ENCODE data around the gene GXYLT2. TPM values are rescaled to one million over a fixed set of nuclear protein-coding genes. Genes with fewer than 3 reads are reported as not detected.
"Not testable (repeated sequence)": the region's sequence is repeated elsewhere in the genome, so short reads cannot be mapped to it uniquely, and the experiment has no call there.

GXYLT2 gene
- polyA plus RNA-seq, 3 donors = 13.9 to 19.2 (median 14.7) TPM

GRCh38 chr3:72916250-72916649, 28.4 kb downstream of the GXYLT2 start:
- DNase-seq (ENCODE audit: extremely low read depth in 1 of 11, low read depth in 9 of 11, low spot score in 4 of 11) = no peak

DNA sequence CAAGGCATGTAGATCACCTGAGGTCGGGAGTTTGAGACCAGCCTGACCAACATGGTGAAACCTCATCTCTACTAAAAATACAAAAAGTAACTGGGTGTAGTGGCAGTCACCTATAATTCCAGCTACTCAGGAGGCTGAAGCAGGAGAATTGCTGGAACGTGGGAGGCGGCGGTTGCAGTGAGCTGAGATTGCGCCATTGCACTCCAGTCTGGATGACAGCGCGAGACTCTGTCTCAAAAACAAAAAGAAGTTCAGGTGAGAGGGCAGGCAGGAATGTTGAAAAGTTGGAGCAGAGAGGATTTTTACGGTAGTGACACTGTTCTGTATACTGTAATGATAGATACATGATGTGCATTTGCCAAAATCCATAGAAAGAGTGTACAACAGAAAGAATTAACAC, 31.7 kb downstream of the GXYLT2 start:
- no peak for DNase-seq (ENCODE audit: extremely low read depth in 1 of 11, low read depth in 9 of 11, low spot score in 4 of 11)

- DNase-seq (ENCODE audit: extremely low read depth in 1 of 11, low read depth in 9 of 11, low spot score in 4 of 11) = no peak
Measured at GRCh38 chr3:72924055-72924454, 36.2 kb downstream of the GXYLT2 start.

GRCh38 chr3:72928781-72929735, 41.2 kb downstream of the GXYLT2 start:
- not testable (repeated sequence) for DNase-seq (ENCODE audit: extremely low read depth in 1 of 11, low read depth in 9 of 11, low spot score in 4 of 11)

GRCh38 chr3:72930754-72931153, 42.9 kb downstream of the GXYLT2 start:
- no peak for DNase-seq (ENCODE audit: extremely low read depth in 1 of 11, low read depth in 9 of 11, low spot score in 4 of 11)

GRCh38 chr3:72932416-72932815, 44.6 kb downstream of the GXYLT2 start:
- no peak for DNase-seq (ENCODE audit: extremely low read depth in 1 of 11, low read depth in 9 of 11, low spot score in 4 of 11)

GRCh38 chr3:72938471-72939265, 50.8 kb downstream of the GXYLT2 start:
- DNase-seq (ENCODE audit: extremely low read depth in 1 of 11, low read depth in 9 of 11, low spot score in 4 of 11) = peak; percentile 16 to 50 (median 28)

DNA sequence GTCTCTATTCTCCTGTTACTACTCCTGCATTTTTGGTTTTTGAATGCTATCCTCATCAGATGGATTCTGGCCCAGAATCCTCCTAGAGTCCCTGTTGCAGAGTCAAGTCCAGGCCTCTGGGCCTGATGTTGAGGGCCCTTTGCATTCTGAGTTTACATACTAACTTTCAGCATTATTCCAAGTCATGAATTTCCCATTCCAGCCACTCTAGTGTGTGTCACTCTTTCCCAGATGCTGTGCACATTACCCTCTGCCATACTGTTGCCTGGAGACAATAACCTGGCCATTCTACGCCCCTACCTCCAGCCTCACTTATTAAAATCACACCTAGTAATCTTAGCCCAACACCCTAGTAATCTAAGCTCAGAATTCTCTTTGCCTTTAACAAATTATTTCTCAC, 53.4 kb downstream of the GXYLT2 start:
- DNase-seq (ENCODE audit: extremely low read depth in 1 of 11, low read depth in 9 of 11, low spot score in 4 of 11) = no peak

DNA sequence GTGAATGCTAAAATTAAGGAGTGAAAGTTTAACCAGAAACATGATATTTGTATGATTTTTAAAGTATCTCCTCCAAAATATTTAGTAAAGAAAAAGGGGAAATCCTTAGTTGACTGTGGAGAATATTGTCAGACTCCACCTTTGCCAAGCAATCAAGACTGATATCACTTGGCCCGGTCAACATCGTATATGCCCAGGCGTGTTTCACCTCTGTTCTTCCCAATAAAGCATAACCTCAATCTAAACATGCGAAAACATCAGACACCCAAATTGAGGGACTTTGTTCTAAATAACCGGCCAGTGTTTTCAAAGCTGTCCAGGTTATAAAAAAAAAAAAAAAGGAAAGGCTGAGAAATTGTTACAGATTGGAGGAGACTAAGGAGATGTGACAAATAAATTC, 54.6 kb downstream of the GXYLT2 start:
- no peak for DNase-seq (ENCODE audit: extremely low read depth in 1 of 11, low read depth in 9 of 11, low spot score in 4 of 11)

DNA sequence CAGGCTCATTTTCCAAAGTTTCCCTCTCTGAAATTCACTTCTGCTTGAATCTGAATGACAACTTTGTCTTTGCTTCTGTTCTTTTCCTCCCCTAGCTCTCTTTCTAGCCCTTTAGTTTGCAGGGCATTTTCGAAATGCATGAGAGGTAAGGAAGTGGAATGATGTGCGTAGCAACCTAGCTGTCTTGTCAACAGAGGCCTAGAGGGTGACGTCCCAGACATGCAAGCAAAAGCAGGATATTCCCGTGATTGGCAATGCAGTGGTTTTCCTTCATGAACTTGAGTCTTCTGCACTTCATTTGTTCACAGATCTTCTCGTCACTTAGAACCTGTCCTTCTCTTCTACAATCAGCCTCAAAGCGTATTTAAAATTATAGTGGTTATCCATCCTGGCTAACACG, 56.9 kb downstream of the GXYLT2 start:
- DNase-seq (ENCODE audit: extremely low read depth in 1 of 11, low read depth in 9 of 11, low spot score in 4 of 11) = no peak

GRCh38 chr3:72947715-72948490, 60.1 kb downstream of the GXYLT2 start:
- no peak for DNase-seq (ENCODE audit: extremely low read depth in 1 of 11, low read depth in 9 of 11, low spot score in 4 of 11)

DNA sequence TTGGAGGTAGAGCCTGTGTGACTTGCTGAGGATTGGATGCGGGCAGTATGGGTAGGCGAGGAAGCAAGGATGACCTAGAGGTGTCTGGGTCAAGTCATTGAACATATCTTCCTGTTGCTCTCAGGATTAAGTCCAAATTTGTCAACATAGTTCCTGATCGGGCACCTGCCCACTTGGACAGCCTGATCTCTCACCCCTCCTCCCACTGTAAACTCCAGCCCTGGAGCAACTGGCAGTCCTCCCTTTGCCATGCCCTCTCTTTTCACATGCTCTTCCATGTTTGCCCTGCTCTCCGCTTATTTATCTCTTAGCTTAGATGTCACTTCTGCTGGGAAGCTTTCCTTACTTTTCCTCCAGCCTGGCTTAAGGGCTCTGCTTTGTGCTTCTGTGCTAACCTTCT, 61.2 kb downstream of the GXYLT2 start:
- no peak for DNase-seq (ENCODE audit: extremely low read depth in 1 of 11, low read depth in 9 of 11, low spot score in 4 of 11)

- DNase-seq (ENCODE audit: extremely low read depth in 1 of 11, low read depth in 9 of 11, low spot score in 4 of 11) = no peak
Measured at GRCh38 chr3:72950372-72950771, 62.5 kb downstream of the GXYLT2 start.

GRCh38 chr3:72950801-72951200, 63.0 kb downstream of the GXYLT2 start:
- DNase-seq (ENCODE audit: extremely low read depth in 1 of 11, low read depth in 9 of 11, low spot score in 4 of 11) = no peak

GRCh38 chr3:72951259-72951722, 63.4 kb downstream of the GXYLT2 start:
- DNase-seq (ENCODE audit: extremely low read depth in 1 of 11, low read depth in 9 of 11, low spot score in 4 of 11) = no peak

GRCh38 chr3:72953325-72953956, 65.6 kb downstream of the GXYLT2 start:
- no peak for DNase-seq (ENCODE audit: extremely low read depth in 1 of 11, low read depth in 9 of 11, low spot score in 4 of 11)

DNA sequence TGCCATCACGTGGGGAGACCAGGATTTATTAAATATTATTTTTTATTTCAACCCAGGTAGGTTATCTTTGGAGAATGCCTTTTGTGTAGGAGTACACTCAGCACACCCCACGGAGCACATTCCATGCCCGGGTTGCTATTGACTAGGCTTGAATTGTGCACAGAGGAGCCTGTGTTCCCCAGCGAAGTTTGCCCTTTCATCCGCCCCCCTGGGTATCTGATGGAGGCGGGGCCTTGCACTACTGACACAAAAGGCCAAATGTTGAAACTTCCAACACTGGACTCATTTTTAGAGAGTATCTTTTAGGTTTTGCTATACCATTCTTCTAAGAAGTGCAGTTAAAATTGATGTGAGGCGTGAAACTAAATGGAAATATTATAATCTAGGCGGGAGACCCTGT, 69.5 kb downstream of the GXYLT2 start:
- no peak for DNase-seq (ENCODE audit: extremely low read depth in 1 of 11, low read depth in 9 of 11, low spot score in 4 of 11)

DNA sequence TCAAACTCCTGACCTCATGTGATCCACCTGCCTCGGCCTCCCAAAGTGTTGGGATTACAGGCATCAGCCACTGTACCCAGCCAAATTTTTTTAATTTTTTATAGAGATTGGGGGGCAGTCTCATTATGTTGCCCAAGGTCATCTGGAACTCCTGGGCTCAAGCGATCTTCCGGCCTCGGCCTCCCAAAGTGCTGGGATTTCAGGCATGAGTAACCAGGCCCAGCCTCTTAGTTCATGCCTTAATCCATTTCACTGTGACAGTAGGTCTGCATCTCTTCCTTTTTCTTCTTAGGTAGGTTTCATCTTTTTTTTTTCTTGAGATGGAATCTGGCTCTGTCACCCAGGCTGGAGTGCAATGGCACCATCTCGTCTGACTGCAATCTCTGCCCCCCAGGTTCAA, 71.5 kb downstream of the GXYLT2 start:
- DNase-seq (ENCODE audit: extremely low read depth in 1 of 11, low read depth in 9 of 11, low spot score in 4 of 11) = no peak

All from renal cortex interstitium (tissue), 11 donors.